Thyroid gland (tissue), 4 donors: Measurements from ENCODE around the gene TRMU. TPM values are rescaled to one million over a fixed set of nuclear protein-coding genes. Genes with fewer than 3 reads are reported as not detected.

Experiments
- DNase-seq, 2 donors: peaks; one replicate each; pipeline ENCODE4 v3.0.0-alpha.2; 2019
- H3K27ac ChIP-seq, 3 donors: fragments of 200-600 bp; sonication (generic); 1 replicate in 2 of 3; 2 replicates in 1 of 3; pipeline ENCODE4 v1.5.1; 2016 to 2019; ENCODE audit warnings: mild to moderate bottlenecking in 1 of 3, moderate library complexity in 1 of 3
- H3K27me3 ChIP-seq: fragments of 200-600 bp; sonication (generic); one replicate; pipeline ENCODE4 v1.5.1; 2019
- H3K36me3 ChIP-seq, 2 donors: fragments of 200-600 bp; sonication (generic); one replicate each; pipeline ENCODE4 v1.5.1; 2016 to 2019
- H3K4me1 ChIP-seq, 2 donors: fragments of 200-600 bp; sonication (generic); one replicate each; pipeline ENCODE4 v1.5.1; 2017 to 2019
- H3K4me3 ChIP-seq, 3 donors: fragments of 200-600 bp; sonication (generic); replicated peaks in 1 of 3; 1 replicate in 2 of 3; 2 replicates in 1 of 3; pipeline ENCODE4 v1.5.1; 2016; ENCODE audit warnings: mild to moderate bottlenecking in 1 of 3
- H3K9me3 ChIP-seq: fragments of 200-600 bp; sonication (generic); one replicate; pipeline ENCODE4 v1.5.1; 2017
- POLR2A ChIP-seq, 2 donors: fragments of 450-650 bp; IDR thresholded peaks; one replicate each; pipeline ENCODE4 v1.6.1; 2017; ENCODE audit warnings: antibody characterized with exemption in 2 of 2, mild to moderate bottlenecking in 2 of 2, moderate library complexity in 1 of 2
- WGBS, 2 donors: methylation state at CpG; one replicate each; pipeline ENCODE4 v1.1.5; 2017; 5-methylcytosine and 5-hydroxymethylcytosine counted together
- intact Hi-C: fragments of 100-400 bp; cut with DNase I; formaldehyde crosslinking; loops from one replicate; pipeline ENCODE4 v1.15.1; 2023
- total RNA-seq, 4 donors: library from RNA; depleted of rRNA; stranded (reverse); fragments of >200 nt; gene quantifications; one replicate each; pipeline ENCODE4 v1.2.3, GENCODE V29; 2016
- TF ChIP-seq, protein P1 (sequence below), 6 experiments: fragments of 200-600 bp in 3 of 6; fragments of 450-650 bp in 3 of 6; sonication (generic) in 3 of 6; IDR thresholded peaks; one replicate each; pipeline ENCODE4 v1.5.1; 2016 to 2019; ENCODE audit warnings: antibody characterized with exemption in 6 of 6, mild to moderate bottlenecking in 2 of 6, inconsistent platforms in 1 of 6, moderate library complexity in 1 of 6

Gene TRMU
- total RNA-seq, 4 donors from 2014 or later = 30.7 to 113 (median 49.0) TPM

DNA sequence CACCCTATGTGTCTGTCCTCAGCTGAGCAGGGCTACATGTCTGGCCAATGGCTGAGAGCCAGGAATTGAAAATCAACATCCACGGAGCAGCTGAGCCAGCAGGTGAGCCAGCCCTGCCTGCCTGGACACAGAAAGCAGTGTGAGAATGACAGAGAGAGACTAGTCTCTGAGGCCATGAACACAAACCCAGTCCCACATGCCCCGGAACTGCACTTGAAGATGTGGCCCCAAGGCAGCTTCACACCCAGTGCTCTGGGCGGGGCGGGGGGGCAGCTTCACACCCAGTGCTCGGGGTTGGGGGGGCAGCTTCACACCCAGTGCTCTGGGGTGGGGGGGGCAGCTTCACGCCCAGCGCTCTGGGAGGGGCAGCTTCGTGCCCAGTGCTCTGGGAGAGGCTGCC lies 37.6 kb downstream of the TRMU start:
- Histone ChIP-seq H3K27ac (peak overlapping the region in 1 of 3 donors; percentile 81), H3K4me3 (no peak overlapping the region), H3K36me3 (no peaks in the 10 kb centered on the region), H3K27me3 (no peaks in the 10 kb centered on the region), H3K9me3 (no peaks in the 10 kb centered on the region), H3K4me1 (peaks cover 47 to 50% of the 10 kb centered on the region in 2 donors)
- DNase-seq = peak; percentile 62 to 65
- intact Hi-C loops = loop anchor here (10.0 kb wide), 1 partner anchor 92 kb away; no protein-coding TSS in a partner anchor
- TF ChIP-seq, protein P1, sequence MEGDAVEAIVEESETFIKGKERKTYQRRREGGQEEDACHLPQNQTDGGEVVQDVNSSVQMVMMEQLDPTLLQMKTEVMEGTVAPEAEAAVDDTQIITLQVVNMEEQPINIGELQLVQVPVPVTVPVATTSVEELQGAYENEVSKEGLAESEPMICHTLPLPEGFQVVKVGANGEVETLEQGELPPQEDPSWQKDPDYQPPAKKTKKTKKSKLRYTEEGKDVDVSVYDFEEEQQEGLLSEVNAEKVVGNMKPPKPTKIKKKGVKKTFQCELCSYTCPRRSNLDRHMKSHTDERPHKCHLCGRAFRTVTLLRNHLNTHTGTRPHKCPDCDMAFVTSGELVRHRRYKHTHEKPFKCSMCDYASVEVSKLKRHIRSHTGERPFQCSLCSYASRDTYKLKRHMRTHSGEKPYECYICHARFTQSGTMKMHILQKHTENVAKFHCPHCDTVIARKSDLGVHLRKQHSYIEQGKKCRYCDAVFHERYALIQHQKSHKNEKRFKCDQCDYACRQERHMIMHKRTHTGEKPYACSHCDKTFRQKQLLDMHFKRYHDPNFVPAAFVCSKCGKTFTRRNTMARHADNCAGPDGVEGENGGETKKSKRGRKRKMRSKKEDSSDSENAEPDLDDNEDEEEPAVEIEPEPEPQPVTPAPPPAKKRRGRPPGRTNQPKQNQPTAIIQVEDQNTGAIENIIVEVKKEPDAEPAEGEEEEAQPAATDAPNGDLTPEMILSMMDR (IDR thresholded peaks at IDR 0.05) = no peak
- TF ChIP-seq POLR2A (IDR thresholded peaks at IDR 0.05) = no peak
- 0% methylated on average over 2 of the region's 8 CpGs; no CpG with 5 or more reads in 1 of the 2 donors for WGBS, 2 donors

DNA sequence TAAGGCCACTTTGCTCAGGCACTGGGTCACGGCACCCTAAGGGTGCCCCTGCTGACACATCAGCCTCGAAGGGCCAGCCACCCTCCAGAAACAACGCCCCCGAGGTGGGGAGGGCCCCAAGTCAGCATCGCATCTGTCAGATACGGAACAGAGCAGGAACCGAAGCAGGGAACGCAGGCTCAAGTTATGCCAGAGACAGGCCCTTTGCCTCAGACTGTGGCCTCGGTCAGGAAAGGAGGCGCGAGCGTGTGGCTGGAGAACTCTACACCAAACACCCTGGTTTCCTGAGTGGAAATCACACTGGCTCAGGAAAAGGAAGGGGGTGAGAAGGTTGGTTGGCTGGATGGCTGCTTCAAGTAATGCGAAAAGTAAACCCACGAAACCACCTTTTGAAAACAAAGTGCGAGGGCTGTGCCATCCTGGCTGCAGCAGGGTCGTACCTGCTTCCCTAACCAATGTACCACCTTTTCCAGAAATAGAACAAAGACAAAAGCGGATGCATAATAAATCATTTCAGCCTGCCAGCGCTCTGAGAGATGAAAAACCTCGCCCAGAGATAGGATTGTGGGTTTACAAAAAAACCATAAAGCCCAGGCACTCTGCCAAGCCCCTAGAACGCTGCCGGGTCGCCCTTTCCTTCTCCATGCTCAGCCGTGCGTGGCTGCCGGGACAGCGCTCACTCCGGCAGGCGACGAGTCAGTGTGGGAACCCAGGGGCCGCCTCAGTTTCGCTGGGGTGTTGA lies 38.6 kb downstream of the TRMU start:
- H3K4me1 ChIP-seq = peaks cover 52 to 57% of the 10 kb centered on the region in 2 donors
- H3K4me3 ChIP-seq = no peak overlapping the region
- H3K36me3 ChIP-seq = no peaks in the 10 kb centered on the region
- peak in 1 of 2 donors; percentile 10 for TF ChIP-seq POLR2A (IDR thresholded peaks at IDR 0.05)
- TF ChIP-seq, protein P1 (IDR thresholded peaks at IDR 0.05) = no peak
- intact Hi-C loops = loop anchor here (10.0 kb wide), 1 partner anchor 91 kb away; no protein-coding TSS in a partner anchor
- H3K27ac ChIP-seq = peak overlapping the region in 2 of 3 donors; percentile 68 to 81
- peak; percentile 55 to 59 for DNase-seq
- WGBS, 2 donors = 22 to 24% methylated on average over 28 to 30 of the region's 31 CpGs
- H3K27me3 ChIP-seq = no peaks in the 10 kb centered on the region
- no peaks in the 10 kb centered on the region for H3K9me3 ChIP-seq

DNA sequence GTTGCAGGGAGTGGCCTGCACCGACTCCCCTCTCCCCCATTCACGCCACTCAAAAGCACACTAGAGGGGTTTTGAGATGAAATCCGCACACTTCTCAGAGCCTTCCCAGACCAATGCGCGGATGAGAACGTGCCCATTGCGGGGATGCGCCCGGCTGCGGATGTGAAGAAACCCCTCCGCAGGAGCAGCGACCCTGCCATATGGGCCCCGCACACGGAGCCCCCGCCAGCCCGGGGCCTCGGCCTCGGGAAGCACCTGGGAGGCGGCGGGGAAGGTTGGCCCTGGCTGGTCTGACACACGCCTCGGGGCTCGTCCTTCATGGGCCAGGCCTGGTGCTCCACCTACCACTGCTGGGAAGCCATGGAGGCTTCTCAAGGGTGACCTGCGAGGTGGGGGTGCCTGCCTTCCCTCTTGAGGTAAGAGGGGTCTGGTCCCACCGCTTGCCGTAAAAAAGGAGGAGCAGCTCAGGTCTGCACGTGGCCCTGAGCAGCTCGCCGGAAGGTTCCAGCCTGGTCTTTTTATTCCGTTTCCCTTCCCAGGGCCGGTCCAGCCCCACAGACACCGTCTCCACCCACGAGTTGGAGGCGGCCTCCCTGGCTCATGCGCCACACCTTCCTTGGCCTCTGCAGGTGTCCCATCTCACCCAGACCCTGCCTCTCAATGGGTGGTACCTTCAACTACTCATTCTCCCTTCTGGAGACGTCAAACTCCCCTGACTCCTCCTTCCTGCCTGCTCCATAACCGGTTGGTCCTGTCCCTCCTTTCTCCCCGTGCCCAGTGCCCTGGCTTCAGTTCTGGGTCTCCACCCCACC lies 39.4 kb downstream of the TRMU start:
- H3K4me1 ChIP-seq = peaks cover 52 to 57% of the 10 kb centered on the region in 2 donors
- H3K9me3 ChIP-seq = no peaks in the 10 kb centered on the region
- TF ChIP-seq, protein P1 (IDR thresholded peaks at IDR 0.05) = no peak
- TF ChIP-seq POLR2A (IDR thresholded peaks at IDR 0.05) = no peak
- WGBS, 2 donors = 67 to 86% methylated on average over 25 to 29 of the region's 38 CpGs
- no peak overlapping the region for H3K4me3 ChIP-seq
- no peaks in the 10 kb centered on the region for H3K36me3 ChIP-seq
- intact Hi-C loops = loop anchor here (10.0 kb wide), 1 partner anchor 90 kb away; no protein-coding TSS in a partner anchor
- H3K27ac ChIP-seq = peak overlapping the region in 2 of 3 donors; percentile 68 to 81
- H3K27me3 ChIP-seq = no peaks in the 10 kb centered on the region
- DNase-seq = peak in 1 of 2 donors; percentile 39

DNA sequence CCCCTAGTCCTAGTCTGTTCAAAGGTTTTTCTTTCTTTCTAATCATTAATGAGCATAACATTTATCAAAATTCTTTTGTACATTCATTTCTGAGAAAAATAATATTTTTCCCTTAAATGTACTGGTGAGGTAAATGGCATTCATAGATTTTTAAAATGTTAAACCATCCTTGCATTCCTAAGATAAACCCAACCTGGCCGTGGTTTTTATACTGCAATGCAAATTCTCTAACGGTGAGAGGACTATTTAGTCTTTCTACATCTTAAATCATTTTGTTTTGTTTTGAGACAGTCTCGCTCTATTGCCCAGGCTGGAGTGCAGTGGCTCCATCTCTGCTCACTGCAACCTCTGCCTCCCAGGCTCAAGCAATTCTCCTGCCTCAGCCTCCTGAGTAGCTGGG lies 40.6 kb downstream of the TRMU start:
- intact Hi-C loops = loop anchor here (10.0 kb wide), 1 partner anchor 89 kb away; no protein-coding TSS in a partner anchor
- DNase-seq = no peak
- no peaks in the 10 kb centered on the region for H3K27me3 ChIP-seq
- WGBS, 2 donors = 91 to 95% methylated on average over 3 of the region's 3 CpGs
- no peaks in the 10 kb centered on the region for H3K9me3 ChIP-seq
- no peak overlapping the region for H3K4me3 ChIP-seq
- peaks cover 0 to 9% of the 10 kb centered on the region in 2 donors for H3K36me3 ChIP-seq
- H3K4me1 ChIP-seq = peaks cover 44 to 47% of the 10 kb centered on the region in 2 donors
- TF ChIP-seq, protein P1 (IDR thresholded peaks at IDR 0.05) = no peak
- TF ChIP-seq POLR2A (IDR thresholded peaks at IDR 0.05) = no peak
- peak overlapping the region in 1 of 3 donors; percentile 91 for H3K27ac ChIP-seq
